Activated CD8-positive, alpha-beta memory T cell treated with anti-CD3 and anti-CD28 coated beads, Interleukin-2, amount 50 U/mL, for 24 hours (primary cell): ENCODE measurements around the gene GSTO1.

ENCODE experiments used
- DNase-seq: peaks from one replicate; pipeline ENCODE4 v3.0.0-alpha.2; 2020; ENCODE audit errors: extremely low read depth

Gene GSTO1

DNA sequence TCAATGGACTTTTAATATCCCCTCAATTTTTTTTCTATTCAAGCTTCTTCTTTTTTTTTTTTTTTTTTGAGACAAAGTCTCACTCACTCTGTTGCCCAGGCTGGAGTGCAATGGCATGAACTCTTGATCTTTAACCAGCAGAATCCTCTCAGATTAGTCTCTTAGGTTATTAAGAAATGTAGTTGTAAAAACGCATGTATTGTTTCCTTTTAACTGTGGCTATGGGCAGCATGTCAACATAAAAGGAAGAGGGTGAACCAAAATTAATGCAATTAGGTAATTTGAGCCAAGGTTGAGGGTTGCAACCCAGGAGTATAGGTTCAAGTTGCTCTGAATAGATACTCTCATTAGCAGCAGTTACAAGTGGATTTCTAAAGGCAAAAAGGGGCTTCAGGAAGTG is 4.3 kb upstream of the GSTO1 start:
- no peak for DNase-seq

DNA sequence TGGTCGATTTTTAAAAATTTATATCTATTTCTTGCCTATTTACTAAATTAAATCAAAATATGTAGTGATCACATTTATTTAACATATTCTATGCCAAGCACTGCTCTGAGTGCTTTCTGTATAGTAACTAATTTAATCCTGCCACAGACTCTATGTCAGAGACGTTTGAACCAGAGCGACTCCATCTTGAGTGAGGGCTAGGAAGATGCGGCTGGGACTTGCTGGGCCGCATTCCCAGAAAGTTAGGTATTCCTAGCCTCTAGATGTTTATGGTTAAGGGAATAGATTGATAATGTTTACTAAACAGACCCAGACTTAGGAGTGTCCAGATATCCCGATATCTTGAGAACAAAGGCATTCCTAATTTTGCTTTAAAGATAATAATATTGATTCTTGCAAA is 3.2 kb upstream of the GSTO1 start:
- no peak for DNase-seq

DNA sequence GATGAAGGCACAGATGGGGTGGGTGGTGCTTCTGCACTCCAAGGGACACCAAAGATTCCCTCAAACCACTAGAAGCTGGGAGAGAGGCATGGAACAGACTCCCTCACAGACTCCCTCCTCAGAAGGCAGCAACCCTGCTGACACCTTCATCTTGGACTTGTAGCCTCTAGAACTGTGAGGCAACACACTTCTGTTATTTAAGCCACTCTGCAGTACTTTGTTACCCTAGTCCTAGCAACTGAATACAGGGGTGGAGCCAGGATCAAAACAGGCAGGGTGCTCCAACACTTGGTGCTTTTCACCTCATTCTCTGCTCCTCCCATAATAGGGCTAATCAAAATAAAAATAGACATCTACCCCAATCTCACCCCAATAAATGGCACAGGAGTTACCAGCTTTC is 2.3 kb upstream of the GSTO1 start:
- no peak for DNase-seq

DNA sequence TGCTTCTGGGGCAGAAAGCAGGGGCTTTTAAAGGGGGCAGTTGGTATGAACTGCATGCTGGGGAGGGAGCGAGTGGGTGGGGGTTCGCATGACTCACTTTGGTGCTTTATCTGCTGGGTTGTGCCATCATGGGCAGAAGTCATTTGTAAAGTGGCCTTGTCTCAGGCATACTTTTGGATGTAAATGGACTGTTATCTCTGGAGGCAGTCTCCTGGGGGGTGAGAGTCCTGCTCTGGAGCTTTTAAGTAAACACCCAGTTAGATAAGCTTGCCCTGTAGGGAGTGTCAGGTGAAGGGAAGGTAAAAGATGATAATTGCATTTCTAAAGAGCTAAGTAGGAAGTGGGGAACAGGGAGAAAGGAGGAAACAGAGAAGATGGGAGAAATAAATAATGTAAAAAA is 1.6 kb upstream of the GSTO1 start:
- DNase-seq, result no peak

DNA sequence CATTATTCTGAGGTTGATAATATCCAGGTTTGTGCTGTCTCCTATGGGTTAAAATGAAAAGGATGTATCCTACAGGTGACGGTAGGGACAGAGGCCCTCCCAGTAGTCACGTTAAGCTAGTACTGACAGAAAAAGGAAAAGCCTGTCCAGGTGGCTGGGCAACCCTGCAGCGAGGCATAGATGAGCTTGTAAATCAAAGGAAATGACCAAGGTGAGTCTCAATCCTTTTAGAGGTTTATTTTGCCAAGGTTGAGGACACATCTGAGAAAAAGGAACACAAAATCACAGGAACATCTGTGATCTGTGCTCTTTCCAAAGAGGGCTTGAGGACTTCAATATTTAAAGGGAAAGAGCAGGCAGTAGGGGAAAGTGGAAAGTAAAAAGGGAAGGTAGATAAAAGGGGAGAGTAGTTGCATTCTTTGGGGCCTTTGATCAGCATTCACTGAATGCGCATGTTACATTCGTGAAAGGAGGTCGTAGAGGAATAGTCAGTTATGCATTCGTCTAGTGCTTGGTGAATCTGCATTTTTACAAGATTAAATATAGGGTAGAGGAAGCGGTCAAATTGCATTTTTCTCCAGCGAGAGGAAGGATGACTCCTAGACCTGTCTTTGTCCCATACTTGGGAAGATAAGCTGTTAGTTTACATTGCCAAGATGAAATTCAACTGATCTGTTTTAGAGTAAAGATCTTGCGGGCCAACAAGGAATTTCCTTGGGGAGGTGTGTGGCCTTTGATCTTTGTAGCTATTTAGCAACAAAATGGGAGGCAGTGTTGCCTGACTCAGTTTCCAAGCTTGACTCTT is 884 bp upstream of the GSTO1 start:
- DNase-seq, result no peak

DNA sequence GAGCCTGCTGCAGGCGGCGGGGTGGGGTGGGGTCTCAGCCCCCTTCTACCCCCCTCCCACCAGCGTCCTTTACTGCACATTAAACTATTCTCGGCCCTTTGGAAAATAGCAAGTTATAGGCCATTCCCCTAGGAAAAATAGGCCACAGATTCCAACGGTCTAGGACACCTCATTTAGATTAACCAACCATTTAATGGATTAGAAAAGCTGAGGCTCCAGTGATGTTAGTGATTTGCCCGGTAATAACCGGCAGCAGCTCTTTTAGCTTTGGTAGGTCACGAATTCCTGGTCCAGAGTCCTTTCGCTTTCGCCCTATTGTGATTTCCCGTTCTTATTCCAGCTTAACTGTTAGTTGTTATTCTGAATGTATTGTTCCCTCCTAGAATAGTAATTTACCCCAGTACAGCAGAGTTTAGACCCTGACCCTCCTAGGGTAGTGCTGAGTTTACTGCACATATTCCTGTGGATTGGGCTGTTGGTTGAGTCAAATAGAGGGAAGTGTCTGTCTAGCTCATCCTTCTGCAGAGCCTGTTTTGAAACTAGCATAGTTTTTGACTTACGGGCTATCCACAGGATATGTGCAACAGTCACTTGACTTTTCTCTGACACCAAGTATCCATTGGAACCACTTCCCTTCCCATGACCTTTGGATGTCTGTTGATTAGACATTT is 754 bp downstream of the GSTO1 start:
- DNase-seq, result no peak

DNA sequence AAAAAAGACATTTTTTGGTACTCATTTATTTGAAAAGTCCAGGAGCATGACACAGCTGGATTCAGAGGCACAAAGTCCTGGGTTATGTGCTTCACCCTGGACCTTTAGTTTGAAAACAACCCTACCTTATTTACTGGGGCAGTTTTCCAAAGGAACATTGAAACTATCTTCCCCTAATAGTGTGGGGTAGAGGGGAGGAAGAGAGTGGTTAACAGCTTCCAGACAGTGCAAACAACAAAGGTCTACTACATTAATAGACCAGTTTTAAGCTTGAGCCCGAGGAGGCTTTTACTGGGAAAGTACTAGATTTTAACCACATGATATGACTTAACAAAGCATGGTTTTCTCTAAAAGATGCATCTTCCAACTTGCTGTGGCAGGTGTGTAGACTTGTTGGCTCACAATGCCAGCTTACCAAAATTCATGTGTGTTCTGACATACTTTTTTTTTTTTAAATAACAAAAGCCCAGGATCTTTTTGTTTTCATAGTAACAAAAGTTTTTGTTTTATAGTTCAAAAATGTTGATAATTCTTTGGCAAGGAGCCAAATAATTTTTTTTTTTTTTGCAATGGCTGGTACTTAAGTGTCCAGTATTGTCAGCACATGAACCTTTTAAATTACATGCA is 1.8 kb downstream of the GSTO1 start:
- DNase-seq, result no peak

DNA sequence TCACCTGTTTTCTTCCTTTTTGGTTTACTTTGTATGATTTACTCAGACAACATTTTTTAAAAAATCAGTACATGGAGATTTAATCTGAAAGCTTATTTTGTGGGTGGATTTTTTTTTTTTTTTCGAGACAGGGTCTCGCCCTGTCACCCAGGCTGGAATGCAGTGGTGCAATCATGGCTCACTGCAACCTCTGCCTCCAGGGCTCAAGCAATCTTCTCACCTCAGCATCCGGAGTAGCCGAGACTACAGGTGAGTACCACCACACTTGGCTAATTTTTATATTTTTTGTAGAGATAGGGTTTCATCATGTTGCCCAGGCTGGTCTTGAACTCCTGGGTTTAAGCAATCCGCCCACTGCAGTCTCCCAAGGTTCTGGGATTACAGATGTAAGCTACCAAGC is 2.5 kb downstream of the GSTO1 start:
- DNase-seq, result no peak

DNA sequence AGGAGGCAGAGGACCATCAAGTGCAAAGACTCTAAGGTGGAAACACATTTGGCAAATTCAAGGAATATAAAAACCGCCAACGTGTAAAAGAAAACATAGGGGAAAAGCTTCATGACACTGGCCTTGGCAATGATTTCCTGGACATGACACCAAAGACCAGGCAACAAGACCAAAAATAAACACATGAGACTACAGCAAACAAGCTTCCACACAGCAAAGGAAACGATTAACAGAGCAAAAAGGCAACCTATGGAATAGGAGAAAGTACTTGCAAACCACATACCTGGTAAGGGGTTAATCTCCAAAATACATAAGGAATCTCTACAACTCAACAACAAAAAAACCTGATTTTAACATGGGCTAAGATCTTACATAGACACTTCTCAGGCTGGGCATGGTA is 3.5 kb downstream of the GSTO1 start:
- DNase-seq, result no peak

DNA sequence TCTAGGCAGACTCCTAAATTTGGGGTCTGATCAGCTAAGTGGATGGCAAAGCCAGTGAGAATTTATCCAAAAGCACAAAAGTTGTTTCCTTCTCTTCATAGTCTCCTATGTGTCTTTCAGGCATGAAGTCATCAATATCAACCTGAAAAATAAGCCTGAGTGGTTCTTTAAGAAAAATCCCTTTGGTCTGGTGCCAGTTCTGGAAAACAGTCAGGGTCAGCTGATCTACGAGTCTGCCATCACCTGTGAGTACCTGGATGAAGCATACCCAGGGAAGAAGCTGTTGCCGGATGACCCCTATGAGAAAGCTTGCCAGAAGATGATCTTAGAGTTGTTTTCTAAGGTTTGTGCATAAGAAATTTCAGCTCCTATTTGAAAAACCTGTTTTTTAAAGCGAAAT is 4.8 kb downstream of the GSTO1 start:
- DNase-seq, result no peak

DNA sequence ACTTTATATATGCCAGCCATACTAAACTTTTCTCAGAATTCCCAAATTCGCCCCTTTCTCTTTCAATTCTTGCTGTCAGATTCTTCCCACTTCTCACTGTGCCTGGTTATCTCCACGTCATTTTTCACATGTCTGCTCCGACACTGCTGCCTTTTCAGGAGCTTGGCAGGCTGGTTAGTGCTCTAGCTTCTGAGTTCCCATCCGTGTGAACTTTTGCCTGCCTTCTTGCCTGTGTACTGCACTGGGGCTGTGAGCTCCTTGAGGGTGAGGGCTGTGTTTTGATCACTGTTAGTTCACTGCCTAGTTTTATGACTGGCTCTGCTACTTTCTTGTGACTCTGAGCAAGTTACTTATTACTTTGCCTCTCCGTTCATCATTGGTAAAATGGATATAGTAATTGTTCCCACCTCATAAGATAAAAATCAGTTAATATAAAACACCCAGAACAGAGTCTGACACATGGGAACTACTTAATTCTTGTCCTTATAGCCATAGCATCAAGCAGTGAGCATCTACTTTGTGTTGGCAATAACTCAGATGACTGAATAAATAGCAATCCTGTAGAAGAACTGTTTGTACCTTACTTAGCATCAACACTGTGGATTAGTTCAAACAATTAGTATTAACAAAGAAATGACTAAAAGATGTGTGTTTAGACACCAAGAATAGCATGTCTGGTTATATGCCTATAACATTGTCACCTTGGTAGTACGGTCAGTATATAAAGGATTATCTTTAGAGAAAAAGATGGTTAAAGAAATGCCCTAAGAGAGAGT is 5.5 kb downstream of the GSTO1 start:
- no peak for DNase-seq

DNA sequence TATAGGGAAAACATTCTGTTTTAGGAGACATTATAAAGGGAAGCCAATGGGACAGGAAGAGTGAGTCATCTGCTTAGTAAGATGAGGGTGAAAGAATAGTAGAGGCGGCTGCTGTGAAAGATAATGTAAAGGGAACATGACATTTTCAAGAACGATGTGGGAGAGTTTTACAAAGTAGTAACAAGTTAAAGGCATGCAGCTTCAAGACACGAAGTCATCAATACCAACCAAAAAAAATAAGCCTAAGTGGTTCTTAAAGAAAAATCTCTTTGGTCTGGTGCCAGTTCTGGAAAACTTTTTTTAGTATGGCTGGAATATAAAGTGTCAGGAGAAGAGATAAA is 6.1 kb downstream of the GSTO1 start:
- DNase-seq, result no peak

DNA sequence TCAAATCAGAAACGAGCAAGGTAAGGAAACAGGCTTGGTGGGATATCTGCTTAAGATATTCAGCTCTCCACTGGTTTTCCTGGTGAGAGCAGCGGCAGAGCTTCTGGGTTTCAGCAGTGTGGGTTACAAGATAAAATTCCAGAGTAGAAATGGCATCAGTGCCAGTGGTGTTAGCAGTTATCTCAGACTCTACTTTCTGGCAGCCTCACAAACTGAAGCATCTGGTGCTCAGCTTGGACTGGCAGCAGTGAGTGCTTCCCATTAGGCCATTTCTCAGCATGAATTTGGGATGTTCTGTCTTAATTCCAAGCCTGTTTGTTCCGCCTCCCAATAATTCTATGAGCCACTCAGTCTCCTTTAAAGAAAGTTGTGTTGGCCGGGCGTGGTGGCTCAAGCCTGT is 7.4 kb downstream of the GSTO1 start:
- no peak for DNase-seq

DNA sequence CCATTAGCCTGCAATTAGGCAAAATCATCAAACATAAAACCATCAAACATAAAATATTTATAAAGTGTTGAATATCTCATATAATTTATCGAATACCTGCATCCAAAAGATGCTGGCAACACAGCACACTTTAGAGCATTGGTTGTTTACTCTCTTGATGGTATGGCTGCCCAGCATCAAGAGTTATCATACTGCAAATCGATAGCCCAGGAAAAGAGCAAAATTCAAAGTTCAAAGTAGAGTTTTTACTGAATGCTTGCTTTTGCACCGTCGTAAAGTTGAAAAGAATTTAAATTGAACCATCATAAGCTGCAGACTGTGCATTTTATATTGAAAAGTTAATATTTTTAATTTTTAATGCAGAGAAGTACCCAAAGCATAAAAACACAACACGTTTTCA is 10.1 kb downstream of the GSTO1 start:
- no peak for DNase-seq

DNA sequence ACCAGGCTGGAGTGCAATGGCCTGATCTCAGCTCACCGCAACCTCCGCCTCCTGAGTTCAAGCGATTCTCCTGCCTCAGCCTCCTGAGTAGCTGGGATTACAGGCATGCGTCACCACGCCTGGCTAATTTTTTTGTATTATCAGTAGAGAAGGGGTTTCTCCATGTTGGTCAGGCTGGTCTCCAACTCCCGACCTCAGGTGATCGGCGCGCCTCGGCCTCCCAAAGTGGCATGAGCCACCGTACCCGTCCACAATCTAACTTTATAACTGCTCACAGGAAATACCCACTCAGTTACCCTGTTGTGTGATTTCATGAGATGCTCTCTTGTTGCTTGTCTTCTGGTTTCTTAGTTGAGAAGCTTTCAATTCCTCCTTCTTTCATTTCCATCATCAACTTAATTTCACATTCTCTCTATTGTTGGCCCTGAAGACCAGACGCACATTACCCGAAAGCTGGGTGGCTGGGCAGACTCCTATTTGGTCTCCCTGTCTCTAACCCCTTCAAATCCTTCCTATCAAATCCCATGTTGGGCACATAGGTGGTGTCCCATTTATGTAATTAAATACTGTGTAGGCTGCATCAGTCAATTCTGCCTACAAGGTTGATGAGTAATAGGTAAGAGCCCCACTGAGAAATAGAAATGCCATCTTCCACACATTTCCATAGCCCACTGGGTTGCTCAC is 13.2 kb downstream of the GSTO1 start:
- DNase-seq, result no peak

DNA sequence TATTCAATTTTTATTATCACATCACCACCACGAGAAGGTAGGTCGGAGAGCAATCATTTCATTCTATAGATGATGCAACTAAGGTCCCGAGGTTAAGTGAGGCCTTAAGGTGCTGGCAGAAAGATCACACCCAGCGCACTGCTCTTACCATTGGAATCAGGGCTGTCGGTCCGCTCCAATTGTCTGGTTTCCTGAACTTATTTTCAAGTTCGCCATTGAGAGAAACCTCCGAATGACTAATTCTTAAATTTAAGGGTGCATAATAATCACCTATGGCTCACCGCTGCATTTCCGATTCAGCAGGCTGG is 13.7 kb downstream of the GSTO1 start:
- no peak for DNase-seq

DNA sequence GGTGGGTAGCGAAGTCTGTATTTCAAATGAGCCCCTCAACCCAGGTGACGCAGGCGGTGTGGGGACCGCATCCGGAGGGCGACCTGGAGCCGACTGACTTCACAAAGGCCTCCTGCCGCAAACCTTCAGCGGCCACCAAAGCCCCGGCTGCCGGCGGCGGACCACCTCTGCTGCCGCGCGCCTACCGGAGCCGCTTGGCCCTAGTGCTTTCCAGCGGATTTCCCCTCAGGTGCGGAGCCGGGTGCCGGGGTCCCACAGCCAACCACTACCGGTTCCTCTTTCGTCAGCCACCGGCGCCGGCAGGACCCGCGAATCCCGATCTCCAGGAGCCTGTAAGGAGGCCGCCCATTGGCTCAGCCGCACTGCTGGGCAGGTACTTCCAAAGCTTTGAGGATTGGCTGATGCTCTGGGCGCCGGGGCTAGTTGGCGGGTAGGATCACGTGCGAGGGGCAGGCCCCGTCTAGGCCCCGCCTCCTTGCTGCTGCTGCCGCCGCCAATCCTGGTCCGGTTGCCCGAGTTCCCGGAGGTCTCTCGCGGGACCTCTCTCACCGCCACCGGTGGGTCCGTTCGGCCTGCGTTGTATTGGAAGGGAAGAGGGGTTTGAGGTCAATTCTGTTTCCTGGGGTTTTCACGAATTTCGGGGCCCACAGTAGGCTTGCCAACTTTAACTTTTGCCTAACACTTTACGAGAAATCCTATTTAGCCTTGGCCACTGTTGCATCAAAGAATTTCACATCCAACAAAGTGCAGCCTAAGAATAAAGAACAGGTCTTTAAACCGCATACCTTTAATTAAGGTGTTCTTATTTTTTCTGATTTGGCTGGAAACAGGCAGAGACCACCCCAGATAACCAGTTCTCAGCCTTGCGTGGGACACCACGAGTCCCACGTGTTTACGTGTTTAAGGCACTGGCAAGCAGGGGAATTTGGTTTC is 14.3 kb downstream of the GSTO1 start, which contains the start of gene GSTO2:
TSS of gene GSTO2 (plus strand) at position 472 of the 933 bp plus-strand sequence. CDS start 5,732 bp downstream, outside the sequence.
- DNase-seq, result peak; percentile 97

DNA sequence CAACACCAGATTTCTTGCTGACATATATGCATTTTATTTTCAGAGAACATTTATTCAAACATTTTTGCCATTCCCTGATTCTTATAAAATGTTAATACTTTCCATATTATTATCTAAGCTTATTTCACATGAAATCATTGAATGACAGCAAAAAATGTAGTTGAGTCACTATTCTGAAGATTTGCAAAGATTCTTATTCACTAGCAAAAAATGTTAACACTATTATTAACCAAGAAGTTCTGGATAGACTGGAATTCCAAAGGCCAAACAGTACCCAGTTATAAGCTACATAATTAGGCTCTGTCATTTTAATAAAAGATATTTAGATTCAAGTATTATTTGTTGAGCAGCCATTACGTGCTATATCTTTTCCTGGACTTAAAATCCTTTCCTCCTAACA is 18.6 kb downstream of the GSTO1 start:
- DNase-seq, result no peak

DNA sequence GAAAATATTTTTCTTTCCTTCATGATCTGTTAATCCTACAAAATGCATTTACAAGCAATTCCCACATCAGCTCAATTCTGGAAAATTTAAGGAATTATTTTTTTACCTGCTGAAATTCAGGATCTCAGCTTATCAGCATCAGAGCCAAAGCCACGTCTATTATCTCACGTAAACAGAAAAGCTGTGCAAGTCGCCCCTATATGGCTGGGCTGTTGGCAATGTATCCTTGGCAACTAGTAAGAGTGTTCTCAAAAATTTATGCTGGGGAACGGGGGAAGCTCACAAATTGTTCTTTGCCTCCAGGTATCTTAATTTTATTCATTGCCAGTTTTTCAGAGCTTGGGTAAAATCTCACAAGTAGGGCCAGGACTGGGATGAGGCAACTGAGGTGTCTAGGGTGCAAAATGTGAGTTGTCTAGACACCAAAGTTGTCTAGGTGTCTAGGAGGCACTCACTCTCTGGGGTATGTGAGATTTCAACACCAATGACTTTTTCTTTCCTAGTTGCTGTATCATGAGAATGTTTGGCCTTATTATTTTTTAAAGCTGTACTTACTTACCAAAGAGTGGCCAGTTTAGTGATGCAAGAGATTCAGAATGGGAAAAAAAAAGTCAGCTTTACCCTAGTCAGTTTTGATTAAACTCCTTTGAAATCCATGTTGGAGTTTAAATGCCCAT is 19.3 kb downstream of the GSTO1 start:
- no peak for DNase-seq
